Body of pancreas (tissue), 4 donors: ENCODE measurements around the gene HOXD3.

ENCODE experiments used
- CTCF ChIP-seq, 7 experiments: fragments of 450-650 bp in 4 of 7; fragments of 200-600 bp in 3 of 7; sonication (generic) in 3 of 7; IDR thresholded peaks; one replicate each; pipeline ENCODE4 v1.5.1; 2016 to 2019; ENCODE audit warnings: antibody characterized with exemption in 7 of 7
- POLR2A ChIP-seq, 3 donors: fragments of 450-650 bp; IDR thresholded peaks; one replicate each; pipeline ENCODE4 v1.6.1; 2016; ENCODE audit warnings: antibody characterized with exemption in 3 of 3, mild to moderate bottlenecking in 2 of 3

GRCh38 chr2:176211110-176211509 is 54.0 kb downstream of the HOXD3 start:
- no peak for TF ChIP-seq CTCF (IDR thresholded peaks at IDR 0.05)
- TF ChIP-seq POLR2A (IDR thresholded peaks at IDR 0.05) = no peak
